Cardiac muscle cell (in vitro differentiated cells and primary cell): ENCODE measurements around the gene ADAMTS4. TPM values are rescaled to one million over a fixed set of nuclear protein-coding genes. Genes with fewer than 3 reads are reported as not detected.
A peak's percentile ranks its signal among the peaks of the same experiment; 100 is the strongest.

Experiments used
- DNase-seq, 2 donors: peaks; one replicate each; pipeline versions ENCODE4 v3.0.0 to v3.0.0-alpha.2; 2010 to 2017; ENCODE audit warnings: low read depth in 1 of 2, low spot score in 1 of 2
- H3K27ac ChIP-seq: fragments of 200-600 bp; sonication (generic); 2 replicates; pipeline ENCODE4 v1.5.1; 2016
- H3K27me3 ChIP-seq: fragments of 200-600 bp; sonication (generic); 2 replicates; pipeline ENCODE4 v1.6.0; 2016; ENCODE audit warnings: control low read depth
- H3K36me3 ChIP-seq: fragments of 200-600 bp; sonication (generic); 2 replicates; pipeline ENCODE4 v1.5.1; 2016; ENCODE audit warnings: control low read depth
- H3K4me1 ChIP-seq: fragments of 200-600 bp; sonication (generic); 2 replicates; pipeline ENCODE4 v1.8.1; 2017; ENCODE audit warnings: low read depth, mild to moderate bottlenecking, mixed run types
- H3K4me3 ChIP-seq: fragments of 200-600 bp; sonication (generic); 2 replicates; pipeline ENCODE4 v1.5.1; 2016; ENCODE audit warnings: mild to moderate bottlenecking
- H3K9me3 ChIP-seq: fragments of 200-600 bp; sonication (generic); 2 replicates; pipeline ENCODE4 v1.5.1; 2017; ENCODE audit warnings: low read depth, mild to moderate bottlenecking, control low read depth
- polyA plus RNA-seq: library from polyadenylated mRNA; unstranded; fragments of >200 nt; fragmentation: Nextera tagmentation; extraction: Ambion mirVana; gene quantifications from 2 replicates; pipeline ENCODE4 v1.2.1, GENCODE V29; 2016
- total RNA-seq: library from RNA; depleted of rRNA; stranded (reverse); fragments of >200 nt; gene quantifications from 2 replicates; pipeline ENCODE4 v1.2.3, GENCODE V29; 2016
- TF ChIP-seq, protein P1 (sequence below): IDR thresholded peaks from 2 replicates; pipeline ENCODE4 v1.5.1; 2012; ENCODE audit warnings: low read depth, mild to moderate bottlenecking, low read length

ADAMTS4 gene
- total and polyA plus RNA-seq, 2 experiments from 2014 or later: 1.9 to 4.0 TPM

DNA sequence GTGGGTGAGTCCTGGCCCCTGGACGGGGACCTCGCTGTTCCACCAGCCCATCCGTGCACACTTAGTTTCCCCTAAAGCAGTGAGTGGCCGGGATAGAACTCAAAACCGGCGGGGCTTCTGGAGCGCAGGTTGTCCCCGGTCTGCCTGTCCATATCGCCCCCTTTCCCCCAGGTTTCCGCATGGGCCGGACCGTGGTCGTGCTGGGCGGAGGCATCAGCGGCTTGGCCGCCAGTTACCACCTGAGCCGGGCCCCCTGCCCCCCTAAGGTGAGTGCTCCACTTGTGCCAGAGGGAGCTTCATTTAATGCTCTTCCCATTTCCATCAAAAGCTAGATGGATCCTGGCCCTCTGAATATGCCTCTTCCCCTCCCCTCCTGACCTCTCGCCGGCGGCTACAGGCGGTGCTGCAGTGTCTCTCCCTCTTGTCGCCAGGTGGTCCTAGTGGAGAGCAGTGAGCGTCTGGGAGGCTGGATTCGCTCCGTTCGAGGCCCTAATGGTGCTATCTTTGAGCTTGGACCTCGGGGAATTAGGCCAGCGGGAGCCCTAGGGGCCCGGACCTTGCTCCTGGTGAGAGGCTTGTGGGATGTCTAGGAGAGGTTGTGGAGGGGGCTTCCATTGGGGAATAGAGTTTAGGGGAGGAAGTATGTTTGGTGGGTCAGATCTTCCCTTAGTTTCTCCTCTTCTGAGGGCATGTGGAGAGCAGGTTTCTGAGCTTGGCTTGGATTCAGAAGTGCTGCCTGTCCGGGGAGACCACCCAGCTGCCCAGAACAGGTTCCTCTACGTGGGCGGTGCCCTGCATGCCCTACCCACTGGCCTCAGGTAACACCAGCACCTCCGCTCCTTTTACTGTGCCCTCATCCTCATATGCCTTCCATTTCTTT, 31.9 kb downstream of the ADAMTS4 start:
- Histone ChIP-seq H3K9me3 (no peaks in the 10 kb centered on the region), H3K4me1 (no peaks in the 10 kb centered on the region), H3K4me3 (peak overlapping the region; percentile 60), H3K27me3 (no peaks in the 10 kb centered on the region), H3K36me3 (peaks cover 21% of the 10 kb centered on the region), H3K27ac (peak overlapping the region; percentile 40)
- TF ChIP-seq, protein P1, sequence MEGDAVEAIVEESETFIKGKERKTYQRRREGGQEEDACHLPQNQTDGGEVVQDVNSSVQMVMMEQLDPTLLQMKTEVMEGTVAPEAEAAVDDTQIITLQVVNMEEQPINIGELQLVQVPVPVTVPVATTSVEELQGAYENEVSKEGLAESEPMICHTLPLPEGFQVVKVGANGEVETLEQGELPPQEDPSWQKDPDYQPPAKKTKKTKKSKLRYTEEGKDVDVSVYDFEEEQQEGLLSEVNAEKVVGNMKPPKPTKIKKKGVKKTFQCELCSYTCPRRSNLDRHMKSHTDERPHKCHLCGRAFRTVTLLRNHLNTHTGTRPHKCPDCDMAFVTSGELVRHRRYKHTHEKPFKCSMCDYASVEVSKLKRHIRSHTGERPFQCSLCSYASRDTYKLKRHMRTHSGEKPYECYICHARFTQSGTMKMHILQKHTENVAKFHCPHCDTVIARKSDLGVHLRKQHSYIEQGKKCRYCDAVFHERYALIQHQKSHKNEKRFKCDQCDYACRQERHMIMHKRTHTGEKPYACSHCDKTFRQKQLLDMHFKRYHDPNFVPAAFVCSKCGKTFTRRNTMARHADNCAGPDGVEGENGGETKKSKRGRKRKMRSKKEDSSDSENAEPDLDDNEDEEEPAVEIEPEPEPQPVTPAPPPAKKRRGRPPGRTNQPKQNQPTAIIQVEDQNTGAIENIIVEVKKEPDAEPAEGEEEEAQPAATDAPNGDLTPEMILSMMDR: no peak
- DNase-seq: peak in 1 of 2 donors; percentile 59

DNA sequence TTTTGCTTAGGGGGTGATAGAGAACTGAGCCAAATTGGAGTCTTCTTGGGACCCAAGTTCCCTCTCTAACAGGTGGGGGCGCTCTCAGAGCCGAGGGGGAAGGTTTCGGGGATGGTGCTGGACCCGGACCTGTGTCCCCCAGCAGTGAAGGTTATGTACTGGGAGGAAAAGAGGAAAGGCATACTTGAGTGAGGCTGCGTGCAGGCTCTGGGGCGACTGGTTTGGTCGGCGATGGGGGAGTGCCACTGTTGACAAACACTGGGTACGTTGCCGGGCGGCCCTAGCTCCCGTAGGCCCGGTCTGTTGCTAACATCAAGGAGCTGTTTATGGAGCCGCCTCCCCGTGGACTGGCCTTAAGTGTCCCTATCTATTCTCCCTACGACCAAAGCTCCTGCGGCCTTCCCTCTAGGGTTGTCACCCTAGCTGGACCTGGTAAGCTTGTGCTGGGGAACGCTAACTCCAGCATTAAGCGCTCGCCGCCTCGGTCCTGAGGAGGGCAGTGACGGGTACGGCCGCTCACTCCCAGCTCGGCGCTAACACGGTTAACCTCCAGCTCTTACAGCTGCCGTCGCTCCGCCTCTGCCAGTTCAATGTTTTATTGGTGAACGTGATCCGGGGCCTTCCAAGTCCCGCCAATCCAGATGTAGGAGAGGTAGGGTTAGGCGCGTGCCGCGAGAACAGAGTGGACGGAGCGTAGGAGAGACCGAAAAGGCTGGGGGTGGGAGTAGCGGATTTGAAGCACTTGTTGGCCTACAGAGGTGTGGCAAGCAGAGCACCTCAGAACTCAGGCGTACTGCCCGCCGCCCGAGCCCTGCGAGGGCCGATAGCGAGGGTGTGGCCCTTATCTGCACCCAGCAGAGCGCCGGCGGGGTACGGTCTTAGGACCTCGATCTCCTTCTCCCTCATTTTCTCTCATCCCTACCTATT, 32.8 kb downstream of the ADAMTS4 start, which contains the start of gene PPOX:
PPOX (plus strand) TSS at position 685 of the 927 bp plus-strand sequence. CDS start 422 bp downstream, outside the sequence.
- DNase-seq: peak; percentile 99
- Histone ChIP-seq H3K4me1 (no peaks in the 10 kb centered on the region), H3K27me3 (no peaks in the 10 kb centered on the region), H3K27ac (peak within 1 kb of the TSS; percentile 81), H3K9me3 (no peaks in the 10 kb centered on the region), H3K36me3 (peaks cover 14% of the 10 kb centered on the region), H3K4me3 (peak within 1 kb of the TSS; percentile 60)
- TF ChIP-seq, protein P1: peak; percentile 44

DNA sequence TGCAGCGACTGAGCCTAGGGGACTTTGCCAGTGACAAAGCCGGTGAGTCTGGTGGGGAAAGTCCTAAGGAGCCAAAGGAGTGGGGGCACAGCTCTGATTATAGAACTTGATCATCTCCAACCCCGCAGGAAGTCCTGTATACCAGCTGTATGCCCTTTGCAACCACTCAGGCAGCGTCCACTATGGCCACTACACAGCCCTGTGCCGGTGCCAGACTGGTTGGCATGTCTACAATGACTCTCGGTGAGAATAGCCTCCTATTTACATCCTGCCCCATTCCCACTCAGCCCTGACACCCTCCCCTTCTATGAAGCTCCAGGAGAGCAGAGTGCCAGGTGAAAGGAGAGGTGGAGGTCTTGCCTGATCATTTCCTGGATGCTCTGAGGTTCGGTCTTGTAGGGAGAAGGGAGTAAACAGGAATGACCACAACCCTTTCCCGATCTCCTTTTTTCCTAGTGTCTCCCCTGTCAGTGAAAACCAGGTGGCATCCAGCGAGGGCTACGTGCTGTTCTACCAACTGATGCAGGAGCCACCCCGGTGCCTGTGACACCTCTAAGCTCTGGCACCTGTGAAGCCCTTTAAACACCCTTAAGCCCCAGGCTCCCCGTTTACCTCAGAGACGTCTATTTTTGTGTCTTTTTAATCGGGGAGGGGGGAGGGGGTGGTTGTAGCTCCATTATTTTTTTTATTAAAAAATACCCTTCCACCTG, 33.8 kb downstream of the ADAMTS4 start:
- peak overlapping the region; percentile 60 for H3K4me3 ChIP-seq
- peaks cover 5% of the 10 kb centered on the region for H3K36me3 ChIP-seq
- H3K9me3 ChIP-seq: no peaks in the 10 kb centered on the region
- H3K27me3 ChIP-seq: no peaks in the 10 kb centered on the region
- TF ChIP-seq, protein P1: no peak
- DNase-seq: no peak
- H3K27ac ChIP-seq: peak overlapping the region; percentile 81
- no peaks in the 10 kb centered on the region for H3K4me1 ChIP-seq

DNA sequence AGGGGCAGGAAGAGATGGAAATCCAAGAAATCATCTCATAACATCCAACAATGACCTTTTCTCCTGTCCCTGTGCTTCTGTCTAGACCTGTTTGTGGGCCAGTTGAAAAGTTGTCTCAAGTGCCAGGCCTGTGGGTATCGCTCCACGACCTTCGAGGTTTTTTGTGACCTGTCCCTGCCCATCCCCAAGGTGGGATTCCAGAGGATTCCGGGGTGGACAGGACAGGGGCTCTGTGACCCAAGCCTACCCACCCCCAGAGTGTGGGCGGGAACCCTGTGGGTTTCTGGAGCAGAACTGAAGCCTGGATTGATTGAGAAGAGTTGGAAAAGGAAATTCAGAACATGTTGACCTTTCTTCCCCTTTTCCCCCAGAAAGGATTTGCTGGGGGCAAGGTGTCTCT, 35.1 kb downstream of the ADAMTS4 start:
- H3K27me3 ChIP-seq: no peaks in the 10 kb centered on the region
- TF ChIP-seq, protein P1: no peak
- no peak overlapping the region for H3K27ac ChIP-seq
- H3K4me1 ChIP-seq: peaks cover 3% of the 10 kb centered on the region
- H3K36me3 ChIP-seq: peaks cover 5% of the 10 kb centered on the region
- H3K4me3 ChIP-seq: no peak overlapping the region
- no peaks in the 10 kb centered on the region for H3K9me3 ChIP-seq
- no peak for DNase-seq

DNA sequence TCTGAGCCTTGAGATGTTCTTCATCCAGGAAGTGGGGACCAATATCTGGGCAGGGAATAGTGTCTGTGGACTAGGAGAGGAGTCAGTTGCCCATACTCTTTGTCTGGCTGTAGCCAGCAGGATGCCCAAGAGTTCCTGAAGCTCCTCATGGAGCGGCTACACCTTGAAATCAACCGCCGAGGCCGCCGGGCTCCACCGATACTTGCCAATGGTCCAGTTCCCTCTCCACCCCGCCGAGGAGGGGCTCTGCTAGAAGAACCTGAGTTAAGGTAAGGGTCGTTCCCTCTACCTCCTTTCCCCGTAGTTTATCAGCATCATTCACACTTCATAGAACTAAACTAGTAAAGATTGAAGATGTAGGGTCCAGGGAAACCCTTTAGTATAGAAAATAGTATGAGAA, 36.0 kb downstream of the ADAMTS4 start:
- H3K27ac ChIP-seq: peak overlapping the region; percentile 65
- TF ChIP-seq, protein P1: no peak
- H3K27me3 ChIP-seq: no peaks in the 10 kb centered on the region
- peaks cover 5% of the 10 kb centered on the region for H3K36me3 ChIP-seq
- no peak overlapping the region for H3K4me3 ChIP-seq
- peaks cover 6% of the 10 kb centered on the region for H3K4me1 ChIP-seq
- no peaks in the 10 kb centered on the region for H3K9me3 ChIP-seq
- no peak for DNase-seq
